ENCODE measurements around the gene CEACAM7.
"Not testable (repeated sequence)": the region's sequence is repeated elsewhere in the genome, so short reads cannot be mapped to it uniquely, and the experiment has no call there.

CEACAM7 gene

GRCh38 chr19:41699968-41700323, 11.9 kb upstream of the CEACAM7 start:
- DNase-seq, result no peak

DNA sequence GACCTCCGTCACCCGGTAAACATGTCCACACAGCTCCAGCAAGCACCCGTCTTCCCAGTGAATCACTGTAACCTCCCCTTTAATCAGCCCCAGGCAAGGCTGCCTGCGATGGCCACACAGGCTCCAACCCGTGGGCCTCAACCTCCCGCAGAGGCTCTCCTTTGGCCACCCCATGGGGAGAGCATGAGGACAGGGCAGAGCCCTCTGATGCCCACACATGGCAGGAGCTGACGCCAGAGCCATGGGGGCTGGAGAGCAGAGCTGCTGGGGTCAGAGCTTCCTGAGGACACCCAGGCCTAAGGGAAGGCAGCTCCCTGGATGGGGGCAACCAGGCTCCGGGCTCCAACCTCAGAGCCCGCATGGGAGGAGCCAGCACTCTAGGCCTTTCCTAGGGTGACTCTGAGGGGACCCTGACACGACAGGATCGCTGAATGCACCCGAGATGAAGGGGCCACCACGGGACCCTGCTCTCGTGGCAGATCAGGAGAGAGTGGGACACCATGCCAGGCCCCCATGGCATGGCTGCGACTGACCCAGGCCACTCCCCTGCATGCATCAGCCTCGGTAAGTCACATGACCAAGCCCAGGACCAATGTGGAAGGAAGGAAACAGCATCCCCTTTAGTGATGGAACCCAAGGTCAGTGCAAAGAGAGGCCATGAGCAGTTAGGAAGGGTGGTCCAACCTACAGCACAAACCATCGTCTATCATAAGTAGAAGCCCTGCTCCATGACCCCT, 11.3 kb upstream of the CEACAM7 start:
- no peak for DNase-seq

DNA sequence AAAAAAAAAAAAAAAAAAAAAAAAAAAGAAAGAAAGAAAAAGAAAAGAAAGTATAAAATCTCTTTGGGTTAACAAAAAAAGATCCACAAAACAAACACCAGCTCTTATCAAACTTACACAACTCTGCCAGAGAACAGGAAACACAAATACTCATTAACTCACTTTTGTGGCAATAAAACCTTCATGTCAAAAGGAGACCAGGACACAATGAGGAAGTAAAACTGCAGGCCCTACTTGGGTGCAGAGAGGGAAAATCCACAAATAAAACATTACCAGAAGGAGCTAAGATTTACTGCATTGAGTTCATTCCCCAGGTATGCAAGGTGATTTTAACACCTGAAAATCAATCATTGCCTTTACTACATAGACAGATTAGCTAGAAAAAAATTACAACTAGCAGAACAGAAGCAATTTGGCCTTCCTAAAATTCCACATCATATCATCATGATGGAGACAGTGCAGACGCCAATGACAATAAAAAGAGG, 10.7 kb upstream of the CEACAM7 start:
- DNase-seq, result peak; percentile 70

- DNase-seq, result no peak
Observed at GRCh38 chr19:41697198-41697855, 9.3 kb upstream of the CEACAM7 start.

GRCh38 chr19:41696402-41697197, 8.5 kb upstream of the CEACAM7 start:
- no peak for DNase-seq

DNA sequence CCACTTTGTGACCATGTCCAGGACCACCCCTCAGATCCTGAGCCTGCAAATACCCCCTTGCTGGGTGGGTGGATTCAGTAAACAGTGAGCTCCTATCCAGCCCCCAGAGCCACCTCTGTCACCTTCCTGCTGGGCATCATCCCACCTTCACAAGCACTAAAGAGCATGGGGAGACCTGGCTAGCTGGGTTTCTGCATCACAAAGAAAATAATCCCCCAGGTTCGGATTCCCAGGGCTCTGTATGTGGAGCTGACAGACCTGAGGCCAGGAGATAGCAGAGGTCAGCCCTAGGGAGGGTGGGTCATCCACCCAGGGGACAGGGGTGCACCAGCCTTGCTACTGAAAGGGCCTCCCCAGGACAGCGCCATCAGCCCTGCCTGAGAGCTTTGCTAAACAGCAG, 7.7 kb upstream of the CEACAM7 start:
- no peak for DNase-seq

DNA sequence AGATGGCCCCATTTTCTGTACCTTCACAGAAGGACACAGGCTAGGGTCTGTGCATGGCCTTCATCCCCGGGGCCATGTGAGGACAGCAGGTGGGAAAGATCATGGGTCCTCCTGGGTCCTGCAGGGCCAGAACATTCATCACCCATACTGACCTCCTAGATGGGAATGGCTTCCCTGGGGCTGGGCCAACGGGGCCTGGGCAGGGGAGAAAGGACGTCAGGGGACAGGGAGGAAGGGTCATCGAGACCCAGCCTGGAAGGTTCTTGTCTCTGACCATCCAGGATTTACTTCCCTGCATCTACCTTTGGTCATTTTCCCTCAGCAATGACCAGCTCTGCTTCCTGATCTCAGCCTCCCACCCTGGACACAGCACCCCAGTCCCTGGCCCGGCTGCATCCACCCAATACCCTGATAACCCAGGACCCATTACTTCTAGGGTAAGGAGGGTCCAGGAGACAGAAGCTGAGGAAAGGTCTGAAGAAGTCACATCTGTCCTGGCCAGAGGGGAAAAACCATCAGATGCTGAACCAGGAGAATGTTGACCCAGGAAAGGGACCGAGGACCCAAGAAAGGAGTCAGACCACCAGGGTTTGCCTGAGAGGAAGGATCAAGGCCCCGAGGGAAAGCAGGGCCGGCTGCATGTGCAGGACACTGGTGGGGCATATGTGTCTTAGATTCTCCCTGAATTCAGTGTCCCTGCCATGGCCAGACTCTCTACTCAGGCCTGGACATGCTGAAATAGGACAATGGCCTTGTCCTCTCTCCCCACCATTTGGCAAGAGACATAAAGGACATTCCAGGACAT, 7.0 kb upstream of the CEACAM7 start:
- DNase-seq, result no peak

DNA sequence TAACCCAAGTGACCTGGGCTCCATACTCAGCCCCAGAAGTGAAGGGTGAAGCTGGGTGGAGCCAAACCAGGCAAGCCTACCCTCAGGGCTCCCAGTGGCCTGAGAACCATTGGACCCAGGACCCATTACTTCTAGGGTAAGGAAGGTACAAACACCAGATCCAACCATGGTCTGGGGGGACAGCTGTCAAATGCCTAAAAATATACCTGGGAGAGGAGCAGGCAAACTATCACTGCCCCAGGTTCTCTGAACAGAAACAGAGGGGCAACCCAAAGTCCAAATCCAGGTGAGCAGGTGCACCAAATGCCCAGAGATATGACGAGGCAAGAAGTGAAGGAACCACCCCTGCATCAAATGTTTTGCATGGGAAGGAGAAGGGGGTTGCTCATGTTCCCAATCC, 6.1 kb upstream of the CEACAM7 start:
- DNase-seq, result no peak

GRCh38 chr19:41691268-41691970, 3.3 kb upstream of the CEACAM7 start:
- no peak for DNase-seq

DNA sequence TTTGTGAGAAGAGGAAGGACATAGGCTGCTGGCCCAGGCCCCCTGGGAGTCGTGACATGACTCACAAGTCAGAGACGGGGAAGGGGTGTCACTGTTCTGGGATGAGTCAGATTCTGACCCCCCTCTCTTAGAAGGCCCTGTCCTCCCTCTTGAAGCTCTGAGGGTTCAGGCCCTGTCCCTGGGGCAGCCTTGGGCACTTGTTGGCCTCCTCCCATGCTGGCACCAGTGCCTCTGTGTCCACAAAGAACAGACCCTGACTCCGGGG, 2.7 kb upstream of the CEACAM7 start:
- DNase-seq, result no peak

- no peak for DNase-seq
Observed at GRCh38 chr19:41689993-41690800, 2.1 kb upstream of the CEACAM7 start.

DNA sequence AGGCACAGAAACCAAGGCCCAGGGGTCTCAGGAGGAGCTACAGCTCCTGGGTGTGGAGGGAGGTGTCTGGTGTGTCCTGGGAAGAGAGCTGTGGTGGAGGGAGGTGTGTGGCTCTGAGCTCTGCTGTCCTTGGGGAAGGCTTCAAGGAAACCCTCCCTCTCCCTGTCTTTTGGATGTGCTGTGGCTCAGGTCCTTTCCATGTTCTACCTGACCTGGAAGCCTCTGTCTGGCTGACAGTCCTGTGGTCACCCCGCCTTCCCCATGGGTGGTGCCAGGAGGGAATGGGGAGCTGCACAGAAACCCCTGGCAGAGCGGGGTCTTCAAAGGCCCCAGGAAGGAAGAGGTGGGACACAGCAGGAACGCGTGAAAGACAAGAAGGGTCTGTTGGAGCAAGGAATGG, 617 bp upstream of the CEACAM7 start:
- no peak for DNase-seq

DNA sequence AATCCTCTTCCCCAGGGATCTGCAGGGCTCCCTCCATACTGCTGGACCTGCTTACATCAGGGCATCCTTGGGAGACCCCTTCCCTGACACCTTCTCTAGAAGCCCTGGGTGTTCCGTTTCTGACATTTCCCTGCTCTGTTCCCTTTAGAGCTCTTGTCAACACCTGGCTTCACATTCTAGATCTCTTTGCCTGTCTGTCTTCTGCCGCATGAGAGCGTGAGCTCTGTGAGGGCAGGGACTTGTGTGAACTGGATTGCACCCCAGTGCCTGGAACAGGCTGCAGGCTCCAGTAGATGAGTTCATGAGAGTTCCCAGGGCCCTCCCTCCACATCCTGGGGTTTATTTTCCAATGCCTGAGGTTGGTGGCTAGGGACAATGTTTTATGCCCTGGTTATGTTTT, 651 bp downstream of the CEACAM7 start:
- no peak for DNase-seq

- no peak for DNase-seq
Observed at GRCh38 chr19:41682437-41682836, 5.6 kb downstream of the CEACAM7 start.

- DNase-seq, result no peak
Observed at GRCh38 chr19:41671486-41671885, 16.6 kb downstream of the CEACAM7 start.

DNA sequence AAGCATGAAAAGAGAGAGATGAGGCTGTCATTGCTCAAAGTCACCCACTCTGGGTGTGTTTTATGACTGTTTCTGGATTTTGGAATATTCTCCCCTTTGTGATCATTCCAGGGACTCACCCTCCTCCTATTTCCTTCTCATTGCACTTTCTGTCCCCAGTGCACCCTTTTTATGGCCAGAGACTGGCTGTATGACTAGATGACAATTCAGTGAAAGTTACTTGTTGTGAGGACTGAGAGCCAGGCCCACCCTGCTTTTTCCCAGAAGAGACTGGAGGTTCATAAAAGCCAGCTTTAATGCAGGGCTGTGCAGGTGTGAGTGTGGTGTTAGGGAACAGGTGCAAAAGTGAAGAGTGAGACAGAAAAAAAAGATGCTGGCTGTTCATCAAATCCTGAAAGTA, 17.3 kb downstream of the CEACAM7 start:
- DNase-seq, result no peak

DNA sequence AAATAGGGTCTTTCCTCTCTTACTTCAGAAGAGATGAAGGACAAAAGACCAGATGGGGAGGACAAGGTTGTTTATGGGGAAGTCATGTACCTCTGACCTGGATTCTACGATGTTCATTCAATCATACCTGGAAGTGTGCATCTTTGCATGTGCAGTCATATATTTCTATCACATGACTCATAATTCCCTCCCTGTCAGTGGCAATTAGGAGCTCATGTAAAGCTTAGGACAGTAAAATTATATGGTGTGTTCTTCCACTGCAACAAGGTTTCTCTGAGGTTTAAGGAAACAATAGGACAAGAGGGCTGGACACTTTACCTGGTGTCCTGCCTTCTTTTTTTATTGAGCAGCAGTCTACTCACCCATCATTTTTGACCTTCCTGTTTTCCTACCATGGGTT, 19.8 kb downstream of the CEACAM7 start:
- DNase-seq, result no peak

DNA sequence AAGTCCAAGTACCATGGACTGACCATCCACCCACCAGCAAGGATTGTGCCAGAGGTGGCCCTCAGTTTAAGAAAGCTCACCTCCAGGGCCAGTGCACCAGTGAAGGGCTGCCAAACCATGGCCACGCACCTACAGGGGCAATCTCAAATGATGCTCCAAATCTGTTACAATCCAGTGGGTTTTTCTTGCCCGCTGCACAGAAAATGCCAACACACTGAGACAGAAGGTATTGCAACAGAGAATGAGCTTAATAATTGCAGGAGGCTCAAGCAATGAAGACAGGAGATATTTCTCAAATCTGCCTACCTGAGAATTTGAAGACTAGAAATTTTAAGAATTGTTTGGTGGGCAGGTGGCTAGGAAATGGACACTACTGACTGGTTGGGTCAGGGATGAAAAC, 22.0 kb downstream of the CEACAM7 start:
- no peak for DNase-seq

- no peak for DNase-seq
Observed at GRCh38 chr19:41657157-41657556, 30.9 kb downstream of the CEACAM7 start.

GRCh38 chr19:41656756-41657155, 31.3 kb downstream of the CEACAM7 start:
- DNase-seq, result not testable (repeated sequence)

GRCh38 chr19:41652250-41652649, 35.8 kb downstream of the CEACAM7 start:
- DNase-seq, result no peak

- DNase-seq, result no peak
Observed at GRCh38 chr19:41649827-41650226, 38.2 kb downstream of the CEACAM7 start.

All from GF-D8 (cell line).